ENCODE measurements around the gene TOMM40.
"Not testable (repeated sequence)": the region's sequence is repeated elsewhere in the genome, so short reads cannot be mapped to it uniquely, and the experiment has no call there.

Gene TOMM40

GRCh38 chr19:44867578-44867977, 23.5 kb upstream of the TOMM40 start:
- DNase-seq, result no peak
- intact Hi-C loops (cut with DNase I), result no loop called here

GRCh38 chr19:44869733-44870470, 21.2 kb upstream of the TOMM40 start:
- DNase-seq, result peak in 20 of 42 donors; percentile 22 to 52 (median 42)
- intact Hi-C loops (cut with DNase I), result no loop called here

- intact Hi-C loops (cut with DNase I), result no loop called here
- DNase-seq, result no peak
These were observed 19.2 kb upstream of the TOMM40 start for GRCh38 chr19:44871809-44872208.

GRCh38 chr19:44872661-44873060, 18.4 kb upstream of the TOMM40 start:
- no peak for DNase-seq
- intact Hi-C loops (cut with DNase I), result no loop called here

GRCh38 chr19:44874317-44874716, 16.7 kb upstream of the TOMM40 start:
- no peak for DNase-seq
- intact Hi-C loops (cut with DNase I), result no loop called here

GRCh38 chr19:44875666-44876451, 15.2 kb upstream of the TOMM40 start:
- no peak for DNase-seq
- intact Hi-C loops (cut with DNase I), result no loop called here

- intact Hi-C loops (cut with DNase I), result no loop called here
- DNase-seq, result peak in 1 of 42 donors; percentile 7
These were observed 14.0 kb upstream of the TOMM40 start for GRCh38 chr19:44876930-44877535.

- intact Hi-C loops (cut with DNase I), result no loop called here
- DNase-seq, result no peak
These were observed 12.8 kb upstream of the TOMM40 start for GRCh38 chr19:44878120-44878865.

GRCh38 chr19:44879309-44880065, 11.6 kb upstream of the TOMM40 start:
- no peak for DNase-seq

GRCh38 chr19:44882063-44882462, 9.0 kb upstream of the TOMM40 start:
- intact Hi-C loops (cut with DNase I), result no loop called here
- no peak for DNase-seq

More at GRCh38 chr19:44879309-44880065, 11.6 kb upstream of the TOMM40 start:
- intact Hi-C loops (cut with DNase I), result no loop called here

- DNase-seq; intact Hi-C loops (cut with DNase I): not testable (repeated sequence)
These were observed 8.2 kb upstream of the TOMM40 start for GRCh38 chr19:44882619-44883397.

GRCh38 chr19:44883922-44884321, 7.1 kb upstream of the TOMM40 start:
- intact Hi-C loops (cut with DNase I), result no loop called here
- no peak for DNase-seq

- DNase-seq, result no peak
- intact Hi-C loops (cut with DNase I), result no loop called here
These were observed 6.5 kb upstream of the TOMM40 start for GRCh38 chr19:44884566-44884965.

- no peak for DNase-seq
- intact Hi-C loops (cut with DNase I), result no loop called here
These were observed 4.9 kb upstream of the TOMM40 start for GRCh38 chr19:44886141-44886540.

GRCh38 chr19:44887648-44888047, 3.4 kb upstream of the TOMM40 start:
- intact Hi-C loops (cut with DNase I), result no loop called here
- no peak for DNase-seq

- intact Hi-C loops (cut with DNase I); DNase-seq: not testable (repeated sequence)
These were observed 2.7 kb upstream of the TOMM40 start for GRCh38 chr19:44888335-44888734.

- DNase-seq, result peak in 1 of 42 donors; percentile 42
- intact Hi-C loops (cut with DNase I), result loop anchor here (5.0 kb wide), 1 partner anchor 287 kb away; the partner anchor contains the start of genes BLOC1S3 and TRAPPC6A
These were observed 1.2 kb upstream of the TOMM40 start for GRCh38 chr19:44889830-44890365.

Data from head of caudate nucleus (tissue), 42 donors.